H9 (cell line): ENCODE measurements around the gene CCDC70. TPM values are rescaled to one million over a fixed set of nuclear protein-coding genes. Genes with fewer than 3 reads are reported as not detected.

Source experiments
- DNase-seq: peaks from one replicate; pipeline ENCODE4 v3.0.0-alpha.2; 2017
- H2AFZ ChIP-seq: one replicate; pipeline ENCODE4 v1.6.1; 2013; ENCODE audit warnings: mild to moderate bottlenecking, low read length, control low read depth, moderate library complexity
- H2AK5ac ChIP-seq: 2 replicates; pipeline ENCODE4 v1.6.1; 2013; ENCODE audit warnings: low read length, control low read depth, mixed read lengths; ENCODE audit not compliant: insufficient read length
- H2BK120ac ChIP-seq: one replicate; pipeline ENCODE4 v1.6.1; 2013; ENCODE audit warnings: low read depth, mild to moderate bottlenecking, low read length, control low read depth, inconsistent platforms; ENCODE audit not compliant: poor library complexity, severe bottlenecking
- H2BK12ac ChIP-seq: 2 replicates; pipeline ENCODE4 v1.6.1; 2013; ENCODE audit warnings: low read length, control low read depth, mixed read lengths, low read depth; ENCODE audit not compliant: insufficient read length
- H2BK15ac ChIP-seq: 2 replicates; pipeline ENCODE4 v1.6.1; 2013; ENCODE audit warnings: low read depth, low read length, control low read depth
- H2BK20ac ChIP-seq: one replicate; pipeline ENCODE4 v1.6.1; 2013; ENCODE audit warnings: low read depth, mild to moderate bottlenecking, low read length, control low read depth, inconsistent platforms; ENCODE audit not compliant: poor library complexity, severe bottlenecking
- H2BK5ac ChIP-seq: 2 replicates; pipeline ENCODE4 v1.6.1; 2013; ENCODE audit warnings: low read length, control low read depth, mixed read lengths; ENCODE audit not compliant: insufficient read length
- H3K14ac ChIP-seq: 2 replicates; pipeline ENCODE4 v1.6.1; 2013; ENCODE audit warnings: low read length, control low read depth; ENCODE audit not compliant: insufficient read depth
- H3K18ac ChIP-seq: 2 replicates; pipeline ENCODE4 v1.6.1; 2013; ENCODE audit warnings: low read depth, mild to moderate bottlenecking, mixed read lengths, low read length, control low read depth; ENCODE audit not compliant: insufficient read length
- H3K23ac ChIP-seq: 2 replicates; pipeline ENCODE4 v1.6.1; 2013; ENCODE audit warnings: low read length, control low read depth, mixed read lengths, low read depth; ENCODE audit not compliant: insufficient read length
- H3K23me2 ChIP-seq: 2 replicates; pipeline ENCODE4 v1.6.1; 2013; ENCODE audit warnings: low read depth, mild to moderate bottlenecking, mixed read lengths, low read length, control low read depth; ENCODE audit not compliant: insufficient read length, poor library complexity, severe bottlenecking
- H3K27ac ChIP-seq: 2 replicates; pipeline ENCODE4 v1.5.1; 2013; ENCODE audit warnings: low read length, control low read depth, mixed read lengths, low read depth; ENCODE audit not compliant: insufficient read length
- H3K27me3 ChIP-seq: 2 replicates; pipeline ENCODE4 v1.6.1; 2013; ENCODE audit warnings: low read length, control low read depth, inconsistent platforms; ENCODE audit not compliant: insufficient read depth
- H3K4ac ChIP-seq: 2 replicates; pipeline ENCODE4 v1.6.1; 2013; ENCODE audit warnings: low read depth, mild to moderate bottlenecking, control low read depth, inconsistent platforms, low read length, moderate library complexity
- H3K4me1 ChIP-seq: 2 replicates; pipeline ENCODE4 v1.6.1; 2013; ENCODE audit warnings: low read length, control low read depth, inconsistent platforms; ENCODE audit not compliant: insufficient read depth
- H3K4me2 ChIP-seq: 2 replicates; pipeline ENCODE4 v1.6.1; 2013; ENCODE audit warnings: low read length, control low read depth, mixed read lengths; ENCODE audit not compliant: insufficient read length, insufficient read depth
- H3K56ac ChIP-seq: 2 replicates; pipeline ENCODE4 v1.6.1; 2013; ENCODE audit warnings: low read depth, mild to moderate bottlenecking, mixed read lengths, low read length, control low read depth; ENCODE audit not compliant: insufficient read length
- H3K79me1 ChIP-seq: 2 replicates; pipeline ENCODE4 v1.6.1; 2013; ENCODE audit warnings: low read depth, mild to moderate bottlenecking, moderate library complexity, low read length, control low read depth, inconsistent platforms; ENCODE audit not compliant: insufficient read depth, poor library complexity, severe bottlenecking
- H3K79me2 ChIP-seq: 2 replicates; pipeline ENCODE4 v1.6.1; 2013; ENCODE audit warnings: low read length, control low read depth, inconsistent platforms; ENCODE audit not compliant: insufficient read depth
- H3K9ac ChIP-seq: 2 replicates; pipeline ENCODE4 v1.6.1; 2013; ENCODE audit warnings: low read length, control low read depth, mixed read lengths; ENCODE audit not compliant: insufficient read length; ENCODE audit errors: extremely low read depth
- H3K9me3 ChIP-seq: one replicate; pipeline ENCODE4 v1.6.1; 2013; ENCODE audit warnings: low read depth, low read length, inconsistent platforms; ENCODE audit not compliant: control insufficient read depth
- H3T11ph ChIP-seq: one replicate; pipeline ENCODE4 v1.6.1; 2013; ENCODE audit warnings: mild to moderate bottlenecking, low read length, control low read depth, inconsistent platforms
- H4K20me1 ChIP-seq: one replicate; pipeline ENCODE4 v1.6.1; 2013; ENCODE audit not compliant: control insufficient read depth, insufficient read length, insufficient read depth
- H4K5ac ChIP-seq: 2 replicates; pipeline ENCODE4 v1.6.1; 2013; ENCODE audit warnings: low read depth, mild to moderate bottlenecking, mixed read lengths, low read length, control low read depth; ENCODE audit not compliant: insufficient read length
- H4K8ac ChIP-seq: replicated peaks from 2 replicates; pipeline ENCODE4 v1.6.1; 2013; ENCODE audit warnings: low read length, control low read depth, mixed read lengths, low read depth; ENCODE audit not compliant: insufficient read length
- H4K91ac ChIP-seq: 2 replicates; pipeline ENCODE4 v1.6.1; 2013; ENCODE audit warnings: low read depth, mild to moderate bottlenecking, moderate library complexity, mixed read lengths, low read length, control low read depth; ENCODE audit not compliant: insufficient read length
- H3K27ac Mint-ChIP-seq, 3 experiments: 2 replicates in 2 of 3; 3 replicates in 1 of 3; pipeline ENCODE4 v1.8.0; 2020 to 2021; ENCODE audit warnings: mixed read lengths in 3 of 3, mild to moderate bottlenecking in 1 of 3, moderate library complexity in 1 of 3
- H3K27me3 Mint-ChIP-seq: 2 replicates; pipeline ENCODE4 v1.8.0; 2021; ENCODE audit warnings: low read depth, mild to moderate bottlenecking, moderate library complexity, mixed read lengths
- H3K36me3 Mint-ChIP-seq, 3 experiments: 2 replicates in 2 of 3; 3 replicates in 1 of 3; pipeline ENCODE4 v1.8.0; 2020 to 2021; ENCODE audit warnings: low read depth in 3 of 3, mixed read lengths in 3 of 3; ENCODE audit not compliant: insufficient read depth in 1 of 3
- H3K4me1 Mint-ChIP-seq, 2 experiments: 2 replicates each; pipeline ENCODE4 v1.8.0; 2020; ENCODE audit warnings: mixed read lengths in 2 of 2
- H3K4me3 Mint-ChIP-seq, 2 experiments: 2 replicates in 1 of 2; 3 replicates in 1 of 2; pipeline ENCODE4 v1.8.0; 2020 to 2021; ENCODE audit warnings: mild to moderate bottlenecking in 2 of 2, mixed read lengths in 2 of 2, moderate library complexity in 1 of 2
- H3K9me3 Mint-ChIP-seq, 2 experiments: 2 replicates in 1 of 2; 3 replicates in 1 of 2; pipeline ENCODE4 v1.8.0; 2020; ENCODE audit warnings: mild to moderate bottlenecking in 2 of 2, mixed read lengths in 2 of 2, moderate library complexity in 1 of 2
- WGBS: extraction: QIAGEN DNeasy Blood & Tissue Kit; methylation state at CpG from one replicate; pipeline ENCODE4 v1.1.7; 2013; ENCODE audit warnings: missing lambda C conversion rate, low lambda C conversion rate, mixed read lengths; ENCODE audit not compliant: insufficient read length; ENCODE audit errors: extremely low coverage; 5-methylcytosine and 5-hydroxymethylcytosine counted together
- total RNA-seq: library from RNA; stranded (reverse); gene quantifications from 2 replicates; pipeline ENCODE4 v1.2.1, GENCODE V29; 2021
- TF ChIP-seq, protein P1 (sequence below): fragments of 200-600 bp; sonication (generic); conservative IDR thresholded peaks from 3 replicates; pipeline ENCODE4 v1.8.0; 2021; ENCODE audit warnings: antibody characterized with exemption, mild to moderate bottlenecking

Gene CCDC70
- total RNA-seq, 1 experiment from 2014 or later: not detected

DNA sequence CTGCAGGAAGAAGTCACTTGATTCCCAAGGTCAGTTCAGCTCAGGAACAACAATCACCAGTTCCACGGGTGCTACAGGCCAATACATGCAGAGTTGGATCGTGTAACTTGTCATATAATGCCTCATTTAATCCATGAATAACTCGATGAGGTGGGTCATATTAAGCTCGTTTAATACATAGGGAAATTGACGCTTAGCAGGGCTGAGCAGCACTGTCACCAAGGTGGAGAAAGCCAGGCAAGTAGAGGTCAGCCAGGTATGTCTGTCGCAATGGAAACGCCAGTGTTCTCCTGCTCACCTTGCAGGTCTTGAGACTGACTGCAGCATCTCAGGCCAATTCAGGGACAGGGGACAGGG is 52.3 kb downstream of the CCDC70 start:
- Histone ChIP-seq H2BK20ac (no peak overlapping the region), H3K79me1 (no peaks in the 10 kb centered on the region), H3T11ph (no peak overlapping the region), H4K8ac (no peak overlapping the region), H4K5ac (no peak overlapping the region), H3K9me3 (no peaks in the 10 kb centered on the region), H3K18ac (no peak overlapping the region), H2BK5ac (no peak overlapping the region), H3K4me1 (no peaks in the 10 kb centered on the region), H2AK5ac (no peak overlapping the region), H3K27ac (no peak overlapping the region), H3K79me2 (no peaks in the 10 kb centered on the region), H4K20me1 (no peaks in the 10 kb centered on the region), H4K91ac (no peak overlapping the region), H3K23ac (no peak overlapping the region), H3K27me3 (no peaks in the 10 kb centered on the region), H3K4ac (no peak overlapping the region), H2BK15ac (no peak overlapping the region), H3K4me2 (no peak overlapping the region), H2BK12ac (no peak overlapping the region), H2BK120ac (no peak overlapping the region), H3K14ac (no peak overlapping the region), H3K56ac (no peak overlapping the region), H3K23me2 (no peaks in the 10 kb centered on the region), H2AFZ (no peak overlapping the region), H3K9ac (no peak overlapping the region)
- H3K9me3 Mint-ChIP-seq: no peaks in the 10 kb centered on the region
- H3K27me3 Mint-ChIP-seq: peaks cover 4% of the 10 kb centered on the region
- no peaks in the 10 kb centered on the region for H3K36me3 Mint-ChIP-seq
- TF ChIP-seq, protein P1, sequence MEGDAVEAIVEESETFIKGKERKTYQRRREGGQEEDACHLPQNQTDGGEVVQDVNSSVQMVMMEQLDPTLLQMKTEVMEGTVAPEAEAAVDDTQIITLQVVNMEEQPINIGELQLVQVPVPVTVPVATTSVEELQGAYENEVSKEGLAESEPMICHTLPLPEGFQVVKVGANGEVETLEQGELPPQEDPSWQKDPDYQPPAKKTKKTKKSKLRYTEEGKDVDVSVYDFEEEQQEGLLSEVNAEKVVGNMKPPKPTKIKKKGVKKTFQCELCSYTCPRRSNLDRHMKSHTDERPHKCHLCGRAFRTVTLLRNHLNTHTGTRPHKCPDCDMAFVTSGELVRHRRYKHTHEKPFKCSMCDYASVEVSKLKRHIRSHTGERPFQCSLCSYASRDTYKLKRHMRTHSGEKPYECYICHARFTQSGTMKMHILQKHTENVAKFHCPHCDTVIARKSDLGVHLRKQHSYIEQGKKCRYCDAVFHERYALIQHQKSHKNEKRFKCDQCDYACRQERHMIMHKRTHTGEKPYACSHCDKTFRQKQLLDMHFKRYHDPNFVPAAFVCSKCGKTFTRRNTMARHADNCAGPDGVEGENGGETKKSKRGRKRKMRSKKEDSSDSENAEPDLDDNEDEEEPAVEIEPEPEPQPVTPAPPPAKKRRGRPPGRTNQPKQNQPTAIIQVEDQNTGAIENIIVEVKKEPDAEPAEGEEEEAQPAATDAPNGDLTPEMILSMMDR: no peak
- DNase-seq: no peak
- H3K4me1 Mint-ChIP-seq: peaks cover 5 to 8% of the 10 kb centered on the region in 2 experiments
- H3K4me3 Mint-ChIP-seq: no peak overlapping the region
- no peak overlapping the region; a peak in 1 of 7 replicates for H3K27ac Mint-ChIP-seq
- no CpG with 5 or more reads among the region's 7 CpGs for WGBS

Other genes starting within 250 kb of the CCDC70 start
- 8.8 and 11.1 TPM in 2 replicates for gene DHRS12, start 57.8 kb upstream of the CCDC70 start, total RNA-seq
- not detected in 2 replicates for gene TMEM272, start 16.8 kb upstream of the CCDC70 start, total RNA-seq
- 5.0 and 5.8 TPM in 2 replicates for gene ATP7B, start 149.5 kb downstream of the CCDC70 start, total RNA-seq
- gene ALG11, start 150.4 kb downstream of the CCDC70 start, total RNA-seq: 35.5 and 46.6 TPM in 2 replicates
- 19.8 and 21.4 TPM in 2 replicates for gene UTP14C, start 162.7 kb downstream of the CCDC70 start, total RNA-seq